ENCODE results near the gene SLC25A27.

GRCh38 chr6:46657642-46658041, 4.9 kb downstream of the SLC25A27 start:
- TF ChIP-seq GATA3 (IDR thresholded peaks at IDR 0.05; ENCODE audit: low read depth, low read length), result no peak
- TF ChIP-seq GATA2 (IDR thresholded peaks at IDR 0.05; ENCODE audit: low read depth, low read length), result no peak
